K562 (cell line): ENCODE results near the gene TMED10. TPM values are rescaled to one million over a fixed set of nuclear protein-coding genes. Genes with fewer than 3 reads are reported as not detected.
A peak's percentile ranks its signal among the peaks of the same experiment; 100 is the strongest.

Experiments
- ATAC-seq: fragments of 200-7000 bp; cut with Tn5 transposase; 3 replicates; pipeline ENCODE4 v1.9.1; 2020; ENCODE audit warnings: moderate library complexity
- BruUV-seq: library from RNA; stranded (reverse); fragments of 400-500 nt; replicated peaks from 2 replicates; lab custom pipeline; 2021; lab: Mats Ljungman, UMichigan
- CTCF ChIA-PET: fragments of 300-600 bp; formaldehyde crosslinking; extraction: SDS; loops from one replicate; lab custom pipeline; 2021; ENCODE audit warnings: low intra/inter-chr PET ratio; lab: Yijun Ruan, JAX
- POLR2A ChIA-PET: fragments of 300-600, 350-650 bp; sonication (Branson Sonifier 250); formaldehyde crosslinking; extraction: SDS; loops from one replicate; lab custom pipeline; 2021; ENCODE audit warnings: antibody characterized with exemption, inconsistent platforms; lab: Yijun Ruan, JAX
- DNase-seq, 4 experiments: peaks; one replicate each; pipeline versions ENCODE4 v3.0.0 to v3.0.0-alpha.2; 2011 to 2018; ENCODE audit warnings: low spot score in 3 of 4, mixed read lengths in 3 of 4; ENCODE audit errors: extremely low read depth in 1 of 4
- FAIRE-seq: peaks from 2 replicates; lab custom pipeline; 2011; peaks lifted over from hg19 to GRCh38; lab: Jason Lieb, UNC
- H2AFZ ChIP-seq: 2 replicates; pipeline ENCODE4 v1.6.0; 2011; ENCODE audit warnings: low read depth, low read length, control low read depth, inconsistent platforms
- H3K27ac ChIP-seq: fragments of 200-600 bp; 3 replicates; pipeline ENCODE4 v1.8.0; 2011; ENCODE audit warnings: low read depth, mild to moderate bottlenecking, control low read depth, inconsistent platforms, low read length, moderate library complexity, mixed read lengths; ENCODE audit errors: extremely low read depth
- H3K27me3 ChIP-seq, 2 experiments: fragments of 300-600 bp in 1 of 2; 2 replicates in 1 of 2; 3 replicates in 1 of 2; pipeline versions ENCODE4 v1.6.0 to v1.8.0; 2011; ENCODE audit warnings: inconsistent platforms in 2 of 2, low read length in 2 of 2, mild to moderate bottlenecking in 1 of 2, mixed read lengths in 1 of 2, moderate library complexity in 1 of 2; ENCODE audit not compliant: control insufficient read depth in 2 of 2, insufficient read depth in 2 of 2
- H3K36me3 ChIP-seq: fragments of 300-600 bp; 3 replicates; pipeline ENCODE4 v1.8.0; 2011; ENCODE audit warnings: mild to moderate bottlenecking, low read length, inconsistent platforms; ENCODE audit not compliant: control insufficient read depth, insufficient read depth
- H3K4me1 ChIP-seq, 2 experiments: fragments of 200-600 bp in 1 of 2; replicated peaks in 1 of 2; 2 replicates in 1 of 2; 3 replicates in 1 of 2; pipeline versions ENCODE4 v1.5.1 to v1.8.0; 2011; ENCODE audit warnings: inconsistent platforms in 2 of 2, low read length in 2 of 2, mild to moderate bottlenecking in 1 of 2, mixed read lengths in 1 of 2, moderate library complexity in 1 of 2; ENCODE audit not compliant: control insufficient read depth in 2 of 2, insufficient read depth in 2 of 2
- H3K4me2 ChIP-seq: 2 replicates; pipeline ENCODE4 v1.6.1; 2011; ENCODE audit warnings: low read length, control low read depth, inconsistent platforms, mixed read lengths; ENCODE audit not compliant: insufficient read depth
- H3K4me3 ChIP-seq: fragments of 200-600 bp; sonication (generic), shearing (Covaris generic); 2 replicates; pipeline ENCODE4 v1.5.1; 2016; ENCODE audit warnings: control low read depth, inconsistent platforms
- H3K79me2 ChIP-seq: fragments of 200-600 bp; 3 replicates; pipeline ENCODE4 v1.8.0; 2011; ENCODE audit warnings: low read length, inconsistent platforms; ENCODE audit not compliant: control insufficient read depth, insufficient read depth
- H3K9ac ChIP-seq, 2 experiments: 2 replicates each; pipeline versions ENCODE4 v1.6.0 to v1.6.1; 2011; ENCODE audit warnings: low read depth in 2 of 2, low read length in 2 of 2, control low read depth in 1 of 2, inconsistent platforms in 1 of 2, mild to moderate bottlenecking in 1 of 2, mixed read lengths in 1 of 2; ENCODE audit not compliant: insufficient read depth in 1 of 2
- H3K9me1 ChIP-seq: one replicate; pipeline ENCODE4 v1.6.0; 2011; ENCODE audit warnings: inconsistent platforms, mild to moderate bottlenecking, low read length, moderate library complexity; ENCODE audit not compliant: control insufficient read depth, insufficient read depth
- H3K9me3 ChIP-seq: replicated peaks from 2 replicates; pipeline ENCODE4 v1.5.1; 2011; ENCODE audit warnings: low read depth, low read length, inconsistent platforms; ENCODE audit not compliant: control insufficient read depth, insufficient read depth
- H4K20me1 ChIP-seq: replicated peaks from 2 replicates; pipeline ENCODE4 v1.6.1; 2011; ENCODE audit warnings: low read length, inconsistent platforms, mixed read lengths; ENCODE audit not compliant: control insufficient read depth, insufficient read depth
- GTF2E2 ChIP-seq: fragments of 200-800 bp; sonication (Bioruptor generic); IDR thresholded peaks from 2 replicates; pipeline ENCODE4 v1.6.1; 2016; ENCODE audit warnings: missing genetic modification characterization, missing compliant biosample characterization
- MXD1 ChIP-seq: fragments of 250-450 bp; sonication (Bioruptor Pico); IDR thresholded peaks from 2 replicates; pipeline ENCODE4 v1.8.0; 2021; ENCODE audit warnings: borderline replicate concordance, mild to moderate bottlenecking, moderate library complexity; ENCODE audit not compliant: poor library complexity, severe bottlenecking
- SREBF2 ChIP-seq: sonication (generic); formaldehyde crosslinking; IDR thresholded peaks from 2 replicates; pipeline ENCODE4 v1.4.0; 2020; ENCODE audit warnings: mild to moderate bottlenecking, missing genetic modification reagents
- TCF7 ChIP-seq: sonication (generic); IDR thresholded peaks from 2 replicates; pipeline ENCODE4 v1.6.1; 2016; ENCODE audit warnings: antibody characterized with exemption, borderline replicate concordance
- ZBED1 ChIP-seq: IDR thresholded peaks from 2 replicates; pipeline ENCODE4 v1.6.1; 2014
- ZNF347 ChIP-seq: fragments of 450-650 bp; formaldehyde crosslinking; IDR thresholded peaks from 2 replicates; pipeline ENCODE4 v1.4.0; 2020; ENCODE audit warnings: low read depth, mild to moderate bottlenecking, moderate library complexity
- ZNF511 ChIP-seq: sonication (generic); formaldehyde crosslinking; IDR thresholded peaks from 2 replicates; pipeline ENCODE4 v1.8.0; 2022; ENCODE audit warnings: mild to moderate bottlenecking, missing genetic modification reagents
- WGBS: fragments of 100-300 bp; shearing (Covaris generic); methylation state at CpG from one replicate; pipeline ENCODE4 v1.1.6; 2016; ENCODE audit warnings: low coverage, mixed read lengths; ENCODE audit not compliant: insufficient coverage; ENCODE audit errors: missing lambda C conversion rate; 5-methylcytosine and 5-hydroxymethylcytosine counted together
- in situ Hi-C: fragments of 300-500 bp; cut with MboI; formaldehyde crosslinking; loops from 4 replicates; pipeline ENCODE4 v1.15.0; 2018; ENCODE audit warnings: inconsistent platforms, mixed read lengths
- intact Hi-C: fragments of 100-400 bp; cut with micrococcal nuclease; formaldehyde crosslinking; loops from 2 replicates; pipeline ENCODE4 v1.14.2; 2022
- polyA plus RNA-seq, 8 experiments: library from polyadenylated mRNA; depleted of rRNA in 4 of 8; stranded (reverse) in 5 of 8; unstranded in 3 of 8; fragments of >200 nt; fragmentation: Nextera tagmentation in 2 of 8; fragmentation: Illumina TruSeq in 1 of 8; extraction: Ambion mirVana in 2 of 8; extraction: Trizol in 1 of 8; gene quantifications; 2 replicates each; pipeline versions ENCODE4 v1.2.1 to v1.2.3, GENCODE V29; 2011 to 2014; ENCODE audit warnings: inconsistent platforms in 1 of 8, missing spikeins in 1 of 8
- total RNA-seq, 7 experiments: library from RNA; depleted of rRNA in 6 of 7; stranded (reverse); fragments of >200 nt in 6 of 7; fragmentation: Illumina TruSeq in 2 of 7; extraction: Trizol in 2 of 7; gene quantifications; 2 replicates each; pipeline versions ENCODE4 v1.2.1 to v1.2.3, GENCODE V29; 2011 to 2021; ENCODE audit warnings: low replicate concordance in 1 of 7

The TMED10 gene
- total and polyA plus RNA-seq, 9 of the 15 experiments (the other 6 are each of a cell fraction or from before 2014, with no cell fraction given), result 62.2 to 233 (median 124) TPM

- Histone ChIP-seq H3K9me1 (no peaks in the 10 kb centered on the region), H3K27ac (no peak overlapping the region), H3K36me3 (peaks cover 4% of the 10 kb centered on the region; the same call in 1 of the 3 replicates), H3K9me3 (no peaks in the 10 kb centered on the region), H3K27me3 (no peaks in the 10 kb centered on the region), H4K20me1 (no peaks in the 10 kb centered on the region; the same call in 1 of the 2 replicates), H2AFZ (no peak overlapping the region), H3K79me2 (peaks cover 61% of the 10 kb centered on the region), H3K4me1 (peaks cover 0 to 4% of the 10 kb centered on the region in 2 experiments; a peak in 2 of 5 replicates), H3K4me3 (no peak overlapping the region), H3K4me2 (no peak overlapping the region), H3K9ac (no peak overlapping the region)
- WGBS, result 95% methylated on average over 6 of the region's 6 CpGs
- intact Hi-C loops, result no loop called here
- in situ Hi-C loops, result no loop called here
- POLR2A ChIA-PET, result interaction anchor here (1.0 kb wide), 1 partner anchor 9 kb away, joined by 3 read pairs; no protein-coding TSS in a partner anchor
- TF ChIP-seq ZNF511 (CRISPR knock-in tag), result no peak
- TF ChIP-seq MXD1 (CRISPR knock-in tag), result no peak
- no peak for TF ChIP-seq ZBED1
- TF ChIP-seq SREBF2 (CRISPR knock-in tag), result no peak
- no peak for TF ChIP-seq GTF2E2
- TF ChIP-seq ZNF347 (CRISPR knock-in tag), result no peak
- TF ChIP-seq TCF7, result no peak
- ATAC-seq (no peak), FAIRE-seq (peak; percentile 23), DNase-seq (no peak)
- BruUV-seq, result no TSS peak
- CTCF ChIA-PET, result no interaction called here
These were observed 17.4 kb downstream of the TMED10 start for GRCh38 chr14:75158843-75159614.
